ENCODE data around the gene CTNNBL1.
A peak's percentile ranks its signal among the peaks of the same experiment; 100 is the strongest.

Gene CTNNBL1

GRCh38 chr20:37737826-37738420 lies 44.1 kb downstream of the CTNNBL1 start:
- DNase-seq (ENCODE audit: low read depth, low spot score), result no peak

GRCh38 chr20:37741055-37741454 lies 47.2 kb downstream of the CTNNBL1 start:
- peak; percentile 13 for DNase-seq (ENCODE audit: low read depth, low spot score)

- DNase-seq (ENCODE audit: low read depth, low spot score), result no peak
Measured at GRCh38 chr20:37741570-37741969, 47.7 kb downstream of the CTNNBL1 start.

- no peak for DNase-seq (ENCODE audit: low read depth, low spot score)
Measured at GRCh38 chr20:37742131-37742530, 48.3 kb downstream of the CTNNBL1 start.

- no peak for DNase-seq (ENCODE audit: low read depth, low spot score)
Measured at GRCh38 chr20:37744347-37744746, 50.5 kb downstream of the CTNNBL1 start.

- no peak for DNase-seq (ENCODE audit: low read depth, low spot score)
Measured at GRCh38 chr20:37745553-37745952, 51.7 kb downstream of the CTNNBL1 start.

- no peak for DNase-seq (ENCODE audit: low read depth, low spot score)
Measured at GRCh38 chr20:37748015-37748414, 54.2 kb downstream of the CTNNBL1 start.

GRCh38 chr20:37749218-37749617 lies 55.4 kb downstream of the CTNNBL1 start:
- DNase-seq (ENCODE audit: low read depth, low spot score), result no peak

- no peak for DNase-seq (ENCODE audit: low read depth, low spot score)
Measured at GRCh38 chr20:37749620-37750403, 56.0 kb downstream of the CTNNBL1 start.

GRCh38 chr20:37755665-37756064 lies 61.8 kb downstream of the CTNNBL1 start:
- no peak for DNase-seq (ENCODE audit: low read depth, low spot score)

- DNase-seq (ENCODE audit: low read depth, low spot score), result no peak
Measured at GRCh38 chr20:37756234-37756633, 62.4 kb downstream of the CTNNBL1 start.

- no peak for DNase-seq (ENCODE audit: low read depth, low spot score)
Measured at GRCh38 chr20:37757550-37757949, 63.7 kb downstream of the CTNNBL1 start.

GRCh38 chr20:37758332-37758731 lies 64.5 kb downstream of the CTNNBL1 start:
- DNase-seq (ENCODE audit: low read depth, low spot score), result no peak

GRCh38 chr20:37759052-37759553 lies 65.3 kb downstream of the CTNNBL1 start:
- no peak for DNase-seq (ENCODE audit: low read depth, low spot score)

GRCh38 chr20:37759761-37760209 lies 66.0 kb downstream of the CTNNBL1 start:
- no peak for DNase-seq (ENCODE audit: low read depth, low spot score)

GRCh38 chr20:37760322-37760721 lies 66.5 kb downstream of the CTNNBL1 start:
- no peak for DNase-seq (ENCODE audit: low read depth, low spot score)

- no peak for DNase-seq (ENCODE audit: low read depth, low spot score)
Measured at GRCh38 chr20:37762716-37763485, 69.1 kb downstream of the CTNNBL1 start.

- DNase-seq (ENCODE audit: low read depth, low spot score), result no peak
Measured at GRCh38 chr20:37764333-37764935, 70.6 kb downstream of the CTNNBL1 start.

- DNase-seq (ENCODE audit: low read depth, low spot score), result no peak
Measured at GRCh38 chr20:37770908-37771307, 77.1 kb downstream of the CTNNBL1 start.

GRCh38 chr20:37773291-37773826 lies 79.5 kb downstream of the CTNNBL1 start:
- no peak for DNase-seq (ENCODE audit: low read depth, low spot score)

- no peak for DNase-seq (ENCODE audit: low read depth, low spot score)
Measured at GRCh38 chr20:37774156-37774555, 80.3 kb downstream of the CTNNBL1 start.

GRCh38 chr20:37775200-37775599 lies 81.4 kb downstream of the CTNNBL1 start:
- no peak for DNase-seq (ENCODE audit: low read depth, low spot score)

Measured in smooth muscle cell of the brain vasculature (primary cell).